HUES6 (cell line): ENCODE results near the gene TRPC6.
"Not testable (repeated sequence)": the region's sequence is repeated elsewhere in the genome, so short reads cannot be mapped to it uniquely, and the experiment has no call there.

Source experiments
- H3K27ac ChIP-seq: 2 replicates; pipeline ENCODE4 v1.7.0; 2013; ENCODE audit warnings: low read depth, mild to moderate bottlenecking, low read length, inconsistent platforms
- H3K27me3 ChIP-seq: 2 replicates; pipeline ENCODE4 v1.6.1; 2013; ENCODE audit warnings: low read length; ENCODE audit not compliant: control insufficient read depth, insufficient read depth
- H3K36me3 ChIP-seq: 2 replicates; pipeline ENCODE4 v1.6.1; 2013; ENCODE audit warnings: low read length; ENCODE audit not compliant: control insufficient read depth, insufficient read depth
- H3K4me1 ChIP-seq: 2 replicates; pipeline ENCODE4 v1.6.1; 2013; ENCODE audit warnings: low read length; ENCODE audit not compliant: control insufficient read depth, insufficient read depth
- H3K4me3 ChIP-seq: 2 replicates; pipeline ENCODE4 v1.5.1; 2013; ENCODE audit warnings: low read depth, low read length
- H3K9ac ChIP-seq: one replicate; pipeline ENCODE4 v1.6.1; 2013; ENCODE audit warnings: mild to moderate bottlenecking, low read length
- H3K9me3 ChIP-seq: 2 replicates; pipeline ENCODE4 v1.6.1; 2013; ENCODE audit warnings: low read depth, low read length; ENCODE audit not compliant: control insufficient read depth, insufficient read depth

TRPC6 gene

GRCh38 chr11:101482556-101483124 lies 101.2 kb downstream of the TRPC6 start:
- no peak overlapping the region for H3K27ac ChIP-seq
- peaks cover 11% of the 10 kb centered on the region for H3K4me1 ChIP-seq
- H3K9me3 ChIP-seq: no peaks in the 10 kb centered on the region
- H3K9ac ChIP-seq: no peak overlapping the region
- H3K4me3 ChIP-seq: no peak overlapping the region
- no peaks in the 10 kb centered on the region for H3K27me3 ChIP-seq
- no peaks in the 10 kb centered on the region for H3K36me3 ChIP-seq

GRCh38 chr11:101478587-101479369 lies 105.0 kb downstream of the TRPC6 start:
- Histone ChIP-seq H3K27me3 (no peaks in the 10 kb centered on the region), H3K4me3 (no peak overlapping the region), H3K4me1 (peaks cover 11% of the 10 kb centered on the region; the same call in 1 of the 2 replicates), H3K9ac (no peak overlapping the region), H3K36me3 (no peaks in the 10 kb centered on the region), H3K27ac (no peak overlapping the region), H3K9me3 (no peaks in the 10 kb centered on the region)

GRCh38 chr11:101477926-101478325 lies 105.9 kb downstream of the TRPC6 start:
- Histone ChIP-seq H3K27me3 (no peaks in the 10 kb centered on the region), H3K4me1 (peaks cover 11% of the 10 kb centered on the region; the same call in 1 of the 2 replicates), H3K9ac (no peak overlapping the region), H3K27ac (no peak overlapping the region), H3K36me3 (no peaks in the 10 kb centered on the region), H3K4me3 (no peak overlapping the region), H3K9me3 (no peaks in the 10 kb centered on the region)

GRCh38 chr11:101476191-101476590 lies 107.6 kb downstream of the TRPC6 start:
- Histone ChIP-seq H3K4me3 (no peak overlapping the region), H3K9me3 (no peaks in the 10 kb centered on the region), H3K27ac (no peak overlapping the region), H3K36me3 (no peaks in the 10 kb centered on the region), H3K4me1 (peaks cover 11% of the 10 kb centered on the region; the same call in 1 of the 2 replicates), H3K27me3 (no peaks in the 10 kb centered on the region), H3K9ac (no peak overlapping the region)

- H3K36me3 ChIP-seq: no peaks in the 10 kb centered on the region
- H3K9ac ChIP-seq: no peak overlapping the region
- no peaks in the 10 kb centered on the region for H3K27me3 ChIP-seq
- no peak overlapping the region for H3K4me3 ChIP-seq
- H3K27ac ChIP-seq: no peak overlapping the region
- H3K4me1 ChIP-seq: peaks cover 11% of the 10 kb centered on the region; the same call in 1 of the 2 replicates
- H3K9me3 ChIP-seq: no peaks in the 10 kb centered on the region
Measured at GRCh38 chr11:101475699-101476098, 108.1 kb downstream of the TRPC6 start.

- H3K4me3 ChIP-seq: no peak overlapping the region
- no peak overlapping the region for H3K27ac ChIP-seq
- peaks cover 11% of the 10 kb centered on the region; the same call in 1 of the 2 replicates for H3K4me1 ChIP-seq
- H3K36me3 ChIP-seq: no peaks in the 10 kb centered on the region
- H3K9me3 ChIP-seq: no peaks in the 10 kb centered on the region
- H3K9ac ChIP-seq: no peak overlapping the region
- no peaks in the 10 kb centered on the region for H3K27me3 ChIP-seq
Measured at GRCh38 chr11:101474666-101475065, 109.1 kb downstream of the TRPC6 start.

GRCh38 chr11:101470881-101471520 lies 112.8 kb downstream of the TRPC6 start:
- Histone ChIP-seq H3K9me3 (no peaks in the 10 kb centered on the region), H3K4me3 (no peak overlapping the region), H3K9ac (no peak overlapping the region), H3K4me1 (peaks cover 8% of the 10 kb centered on the region), H3K27ac (no peak overlapping the region), H3K27me3 (no peaks in the 10 kb centered on the region), H3K36me3 (no peaks in the 10 kb centered on the region)

GRCh38 chr11:101470419-101470818 lies 113.4 kb downstream of the TRPC6 start:
- Histone ChIP-seq H3K9ac (no peak overlapping the region), H3K4me1 (peaks cover 8% of the 10 kb centered on the region), H3K36me3 (no peaks in the 10 kb centered on the region), H3K27ac (no peak overlapping the region), H3K27me3 (no peaks in the 10 kb centered on the region), H3K4me3 (no peak overlapping the region), H3K9me3 (no peaks in the 10 kb centered on the region)

GRCh38 chr11:101466352-101466751 lies 117.5 kb downstream of the TRPC6 start:
- peaks cover 8% of the 10 kb centered on the region for H3K4me1 ChIP-seq
- no peaks in the 10 kb centered on the region for H3K27me3 ChIP-seq
- no peak overlapping the region for H3K4me3 ChIP-seq
- H3K27ac ChIP-seq: no peak overlapping the region
- no peaks in the 10 kb centered on the region for H3K9me3 ChIP-seq
- no peak overlapping the region for H3K9ac ChIP-seq
- H3K36me3 ChIP-seq: no peaks in the 10 kb centered on the region

GRCh38 chr11:101464388-101464787 lies 119.4 kb downstream of the TRPC6 start:
- not testable (repeated sequence) for H3K36me3 ChIP-seq, H3K27me3 ChIP-seq, H3K27ac ChIP-seq, H3K9ac ChIP-seq, H3K9me3 ChIP-seq, H3K4me3 ChIP-seq, H3K4me1 ChIP-seq

- H3K9me3 ChIP-seq: peaks cover 10% of the 10 kb centered on the region; the same call in 1 of the 2 replicates
- no peaks in the 10 kb centered on the region for H3K27me3 ChIP-seq
- no peaks in the 10 kb centered on the region for H3K4me1 ChIP-seq
- H3K9ac ChIP-seq: no peak overlapping the region
- no peak overlapping the region for H3K27ac ChIP-seq
- no peak overlapping the region for H3K4me3 ChIP-seq
- no peaks in the 10 kb centered on the region for H3K36me3 ChIP-seq
Measured at GRCh38 chr11:101459020-101459419, 124.8 kb downstream of the TRPC6 start.
